Activated naive CD4-positive, alpha-beta T cell treated with anti-CD3 and anti-CD28 coated beads, Interleukin-2, amount 50 U/mL, for 24 hours (primary cell): ENCODE results near the gene ZFPM1.

ENCODE experiments used
- H3K27ac Mint-ChIP-seq: one replicate; pipeline ENCODE4 v1.8.0; 2021; ENCODE audit warnings: mild to moderate bottlenecking, mixed read lengths
- H3K27me3 Mint-ChIP-seq: one replicate; pipeline ENCODE4 v1.8.0; 2021; ENCODE audit warnings: mixed read lengths
- H3K36me3 Mint-ChIP-seq: one replicate; pipeline ENCODE4 v1.8.0; 2021; ENCODE audit warnings: mixed read lengths
- H3K4me1 Mint-ChIP-seq: one replicate; pipeline ENCODE4 v1.8.0; 2021; ENCODE audit warnings: mixed read lengths
- H3K4me3 Mint-ChIP-seq: one replicate; pipeline ENCODE4 v1.8.0; 2021; ENCODE audit warnings: mild to moderate bottlenecking, mixed read lengths
- H3K9me3 Mint-ChIP-seq: one replicate; pipeline ENCODE4 v1.8.0; 2021; ENCODE audit warnings: mixed read lengths

Gene ZFPM1

DNA sequence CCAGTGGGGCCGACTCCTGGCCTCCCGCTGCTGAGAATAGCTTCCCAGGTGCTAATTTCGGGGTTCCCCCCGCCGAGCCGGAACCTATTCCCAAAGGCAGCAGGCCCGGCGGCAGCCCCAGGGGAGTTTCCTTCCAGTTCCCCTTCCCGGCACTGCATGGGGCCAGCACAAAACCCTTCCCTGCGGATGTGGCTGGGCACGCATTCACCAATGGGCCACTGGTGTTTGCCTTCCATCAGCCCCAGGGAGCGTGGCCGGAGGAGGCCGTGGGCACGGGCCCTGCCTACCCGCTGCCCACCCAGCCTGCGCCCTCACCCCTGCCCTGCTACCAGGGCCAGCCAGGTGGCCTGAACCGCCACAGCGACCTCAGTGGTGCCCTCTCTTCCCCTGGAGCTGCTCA is 24.9 kb upstream of the ZFPM1 start:
- H3K27me3 Mint-ChIP-seq, result no peaks in the 10 kb centered on the region
- H3K4me3 Mint-ChIP-seq, result no peak overlapping the region
- H3K36me3 Mint-ChIP-seq, result no peaks in the 10 kb centered on the region

DNA sequence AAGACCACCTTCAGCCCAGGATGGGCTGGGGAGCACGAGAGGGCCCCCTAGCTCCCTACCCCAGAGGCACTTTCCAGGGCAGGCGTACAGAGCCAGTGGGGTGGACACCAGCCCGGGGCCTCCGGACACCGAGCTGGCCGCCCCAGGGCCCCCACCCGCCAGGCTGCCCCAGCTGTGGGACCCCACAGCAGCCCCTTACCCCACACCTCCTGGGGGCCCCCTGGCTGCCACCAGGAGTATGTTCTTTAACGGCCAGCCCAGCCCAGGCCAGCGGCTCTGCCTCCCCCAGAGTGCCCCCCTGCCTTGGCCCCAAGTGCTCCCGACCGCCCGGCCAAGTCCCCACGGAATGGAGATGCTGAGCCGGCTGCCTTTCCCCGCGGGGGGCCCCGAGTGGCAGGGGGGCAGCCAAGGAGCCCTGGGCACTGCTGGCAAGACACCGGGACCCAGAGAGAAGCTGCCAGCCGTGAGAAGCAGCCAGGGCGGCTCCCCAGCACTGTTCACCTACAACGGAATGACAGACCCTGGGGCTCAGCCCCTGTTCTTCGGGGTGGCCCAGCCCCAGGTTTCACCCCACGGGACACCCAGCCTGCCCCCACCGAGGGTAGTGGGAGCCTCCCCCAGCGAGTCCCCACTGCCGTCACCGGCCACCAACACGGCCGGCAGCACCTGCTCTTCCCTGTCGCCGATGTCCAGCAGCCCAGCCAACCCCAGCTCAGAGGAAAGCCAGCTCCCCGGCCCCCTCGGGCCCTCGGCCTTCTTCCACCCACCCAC is 24.3 kb upstream of the ZFPM1 start:
- Mint-ChIP-seq H3K4me3 (peak overlapping the region; percentile 33), H3K36me3 (no peaks in the 10 kb centered on the region), H3K27me3 (no peaks in the 10 kb centered on the region), H3K27ac (no peak overlapping the region), H3K9me3 (no peaks in the 10 kb centered on the region), H3K4me1 (peaks cover 7% of the 10 kb centered on the region)

More for the DNA sequence above, 24.9 kb upstream of the ZFPM1 start:
- Mint-ChIP-seq H3K27ac (no peak overlapping the region), H3K4me1 (peaks cover 7% of the 10 kb centered on the region), H3K9me3 (no peaks in the 10 kb centered on the region)

DNA sequence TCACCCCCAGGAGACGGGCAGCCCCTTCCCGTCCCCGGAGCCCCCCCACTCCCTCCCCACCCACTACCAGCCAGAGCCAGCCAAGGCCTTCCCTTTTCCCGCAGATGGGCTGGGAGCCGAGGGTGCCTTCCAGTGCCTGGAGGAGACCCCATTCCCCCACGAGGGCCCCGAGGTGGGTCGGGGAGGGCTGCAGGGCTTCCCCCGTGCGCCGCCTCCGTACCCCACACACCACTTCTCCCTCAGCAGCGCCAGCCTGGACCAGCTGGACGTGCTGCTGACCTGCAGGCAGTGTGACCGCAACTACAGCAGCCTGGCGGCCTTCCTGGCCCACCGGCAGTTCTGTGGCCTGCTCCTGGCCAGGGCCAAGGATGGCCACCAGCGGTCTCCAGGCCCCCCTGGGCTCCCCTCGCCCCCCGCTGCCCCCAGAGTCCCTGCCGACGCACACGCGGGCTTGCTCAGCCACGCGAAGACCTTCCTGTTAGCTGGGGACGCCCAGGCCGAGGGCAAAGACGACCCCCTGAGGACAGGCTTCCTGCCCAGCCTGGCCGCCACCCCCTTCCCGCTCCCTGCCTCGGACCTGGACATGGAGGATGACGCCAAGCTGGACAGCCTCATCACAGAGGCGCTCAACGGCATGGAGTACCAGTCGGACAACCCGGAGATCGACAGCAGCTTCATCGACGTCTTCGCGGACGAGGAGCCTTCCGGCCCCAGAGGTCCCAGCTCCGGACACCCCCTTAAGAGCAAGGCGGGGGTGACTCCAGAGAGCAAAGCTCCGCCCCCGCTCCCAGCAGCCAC is 23.5 kb upstream of the ZFPM1 start:
- H3K27ac Mint-ChIP-seq, result no peak overlapping the region
- H3K4me3 Mint-ChIP-seq, result peak overlapping the region; percentile 64
- H3K9me3 Mint-ChIP-seq, result no peaks in the 10 kb centered on the region
- H3K27me3 Mint-ChIP-seq, result no peaks in the 10 kb centered on the region
- peaks cover 7% of the 10 kb centered on the region for H3K4me1 Mint-ChIP-seq
- H3K36me3 Mint-ChIP-seq, result no peaks in the 10 kb centered on the region

DNA sequence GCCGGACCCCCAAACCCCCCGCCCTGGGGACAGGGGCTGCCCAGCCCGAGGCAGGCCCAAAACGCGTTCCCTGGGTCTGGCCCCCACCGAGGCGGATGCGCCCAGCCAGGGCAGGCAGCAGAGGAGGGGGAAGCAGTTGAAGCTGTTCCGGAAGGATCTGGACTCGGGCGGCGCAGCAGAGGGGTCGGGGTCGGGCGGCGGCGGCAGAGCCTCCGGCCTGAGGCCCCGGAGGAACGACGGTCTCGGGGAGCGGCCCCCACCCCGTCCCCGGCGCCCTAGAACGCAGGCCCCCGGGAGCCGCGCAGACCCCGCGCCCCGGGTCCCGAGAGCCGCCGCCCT is 22.9 kb upstream of the ZFPM1 start:
- H3K27ac Mint-ChIP-seq, result no peak overlapping the region
- H3K27me3 Mint-ChIP-seq, result no peaks in the 10 kb centered on the region
- peak overlapping the region; percentile 64 for H3K4me3 Mint-ChIP-seq
- peaks cover 3% of the 10 kb centered on the region for H3K4me1 Mint-ChIP-seq
- H3K36me3 Mint-ChIP-seq, result no peaks in the 10 kb centered on the region
- no peaks in the 10 kb centered on the region for H3K9me3 Mint-ChIP-seq

DNA sequence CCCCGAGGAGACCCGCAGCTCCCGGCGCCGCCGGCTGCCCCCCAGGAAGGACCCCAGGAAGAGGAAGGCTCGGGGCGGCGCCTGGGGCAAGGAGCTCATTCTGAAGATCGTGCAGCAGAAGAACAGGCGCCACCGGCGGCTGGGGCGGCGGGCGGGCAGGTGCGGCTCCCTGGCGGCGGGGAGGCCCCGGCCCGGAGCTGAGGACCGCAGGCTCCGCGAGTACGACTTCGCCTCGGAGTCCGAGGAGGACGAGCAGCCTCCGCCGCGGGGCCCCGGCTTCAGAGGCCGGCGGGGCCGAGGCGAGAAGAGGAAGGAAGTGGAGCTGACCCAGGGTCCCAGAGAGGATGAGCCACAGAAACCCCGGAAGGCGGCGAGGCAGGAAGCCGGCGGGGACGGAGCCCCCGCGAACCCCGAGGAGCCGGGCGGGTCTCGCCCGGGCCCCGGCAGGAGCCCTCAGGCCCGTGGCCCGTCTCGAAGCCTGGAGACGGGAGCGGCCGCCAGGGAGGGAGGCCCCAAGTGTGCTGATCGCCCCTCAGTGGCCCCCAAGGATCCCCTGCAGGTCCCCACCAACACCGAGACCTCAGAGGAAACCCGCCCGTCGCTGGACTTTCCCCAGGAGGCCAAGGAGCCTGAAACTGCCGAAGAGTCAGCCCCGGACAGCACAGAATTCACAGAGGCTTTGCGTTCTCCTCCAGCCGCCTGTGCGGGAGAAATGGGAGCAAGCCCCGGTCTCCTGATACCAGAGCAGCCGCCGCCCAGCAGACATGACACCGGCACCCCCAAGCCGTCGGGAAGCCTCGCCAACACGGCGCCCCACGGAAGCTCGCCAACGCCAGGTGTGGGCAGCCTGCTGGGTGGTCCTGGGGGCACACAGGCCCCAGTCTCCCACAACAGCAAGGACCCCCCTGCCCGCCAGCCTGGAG is 22.3 kb upstream of the ZFPM1 start:
- H3K36me3 Mint-ChIP-seq, result no peaks in the 10 kb centered on the region
- H3K27me3 Mint-ChIP-seq, result no peaks in the 10 kb centered on the region
- peak overlapping the region; percentile 12 for H3K27ac Mint-ChIP-seq
- no peaks in the 10 kb centered on the region for H3K4me1 Mint-ChIP-seq
- H3K9me3 Mint-ChIP-seq, result no peaks in the 10 kb centered on the region
- H3K4me3 Mint-ChIP-seq, result peak overlapping the region; percentile 64

DNA sequence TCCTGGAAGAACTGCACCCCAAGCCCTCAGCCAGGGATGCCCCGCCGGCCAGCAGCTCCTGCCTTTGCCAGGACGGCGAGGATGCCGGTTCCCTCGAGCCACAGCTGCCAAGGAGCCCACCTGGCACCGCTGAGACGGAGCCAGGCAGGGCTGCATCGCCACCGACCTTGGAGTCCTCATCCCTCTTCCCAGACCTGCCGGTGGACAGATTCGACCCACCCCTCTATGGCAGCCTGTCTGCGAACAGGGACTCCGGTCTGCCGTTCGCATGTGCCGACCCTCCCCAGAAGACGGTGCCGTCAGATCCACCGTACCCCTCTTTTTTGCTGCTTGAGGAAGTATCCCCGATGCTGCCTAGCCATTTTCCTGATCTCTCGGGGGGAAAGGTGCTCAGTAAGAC is 21.4 kb upstream of the ZFPM1 start:
- Mint-ChIP-seq H3K4me3 (peak overlapping the region; percentile 60), H3K9me3 (no peaks in the 10 kb centered on the region), H3K36me3 (no peaks in the 10 kb centered on the region), H3K27ac (no peak overlapping the region), H3K27me3 (no peaks in the 10 kb centered on the region), H3K4me1 (no peaks in the 10 kb centered on the region)

DNA sequence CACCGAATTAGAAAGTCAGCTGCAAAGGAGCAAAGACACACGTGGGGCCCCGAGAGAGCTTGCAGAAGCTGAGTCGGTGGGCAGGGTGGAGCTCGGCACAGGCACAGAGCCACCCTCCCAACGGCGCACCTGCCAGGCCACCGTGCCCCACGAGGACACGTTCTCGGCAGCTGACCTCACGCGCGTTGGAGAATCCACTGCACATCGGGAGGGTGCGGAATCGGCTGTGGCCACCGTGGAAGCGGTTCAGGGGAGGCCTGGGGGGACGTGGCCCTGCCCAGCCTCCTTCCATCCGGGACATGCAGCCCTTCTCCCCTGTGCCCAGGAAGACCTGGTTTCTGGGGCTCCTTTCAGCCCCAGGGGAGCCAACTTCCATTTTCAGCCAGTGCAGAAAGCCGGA is 20.9 kb upstream of the ZFPM1 start:
- H3K4me1 Mint-ChIP-seq, result no peaks in the 10 kb centered on the region
- no peaks in the 10 kb centered on the region for H3K9me3 Mint-ChIP-seq
- H3K4me3 Mint-ChIP-seq, result no peak overlapping the region
- no peak overlapping the region for H3K27ac Mint-ChIP-seq
- H3K36me3 Mint-ChIP-seq, result no peaks in the 10 kb centered on the region
- H3K27me3 Mint-ChIP-seq, result no peaks in the 10 kb centered on the region

DNA sequence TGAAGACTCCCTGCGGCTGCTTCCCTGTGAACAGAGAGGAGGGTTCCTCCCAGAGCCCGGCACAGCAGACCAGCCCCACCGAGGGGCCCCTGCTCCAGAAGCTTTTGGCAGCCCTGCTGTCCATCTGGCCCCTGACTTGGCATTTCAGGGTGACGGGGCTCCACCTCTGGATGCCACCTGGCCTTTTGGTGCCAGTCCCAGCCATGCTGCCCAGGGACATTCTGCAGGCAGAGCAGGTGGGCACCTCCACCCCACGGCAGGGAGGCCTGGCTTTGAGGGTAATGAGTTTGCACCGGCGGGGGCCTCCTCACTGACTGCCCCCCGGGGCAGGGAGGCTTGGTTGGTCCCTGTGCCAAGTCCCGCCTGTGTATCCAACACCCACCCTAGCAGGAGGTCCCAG is 20.3 kb upstream of the ZFPM1 start:
- no peaks in the 10 kb centered on the region for H3K27me3 Mint-ChIP-seq
- H3K9me3 Mint-ChIP-seq, result no peaks in the 10 kb centered on the region
- no peak overlapping the region for H3K4me3 Mint-ChIP-seq
- no peaks in the 10 kb centered on the region for H3K36me3 Mint-ChIP-seq
- no peaks in the 10 kb centered on the region for H3K4me1 Mint-ChIP-seq
- no peak overlapping the region for H3K27ac Mint-ChIP-seq

DNA sequence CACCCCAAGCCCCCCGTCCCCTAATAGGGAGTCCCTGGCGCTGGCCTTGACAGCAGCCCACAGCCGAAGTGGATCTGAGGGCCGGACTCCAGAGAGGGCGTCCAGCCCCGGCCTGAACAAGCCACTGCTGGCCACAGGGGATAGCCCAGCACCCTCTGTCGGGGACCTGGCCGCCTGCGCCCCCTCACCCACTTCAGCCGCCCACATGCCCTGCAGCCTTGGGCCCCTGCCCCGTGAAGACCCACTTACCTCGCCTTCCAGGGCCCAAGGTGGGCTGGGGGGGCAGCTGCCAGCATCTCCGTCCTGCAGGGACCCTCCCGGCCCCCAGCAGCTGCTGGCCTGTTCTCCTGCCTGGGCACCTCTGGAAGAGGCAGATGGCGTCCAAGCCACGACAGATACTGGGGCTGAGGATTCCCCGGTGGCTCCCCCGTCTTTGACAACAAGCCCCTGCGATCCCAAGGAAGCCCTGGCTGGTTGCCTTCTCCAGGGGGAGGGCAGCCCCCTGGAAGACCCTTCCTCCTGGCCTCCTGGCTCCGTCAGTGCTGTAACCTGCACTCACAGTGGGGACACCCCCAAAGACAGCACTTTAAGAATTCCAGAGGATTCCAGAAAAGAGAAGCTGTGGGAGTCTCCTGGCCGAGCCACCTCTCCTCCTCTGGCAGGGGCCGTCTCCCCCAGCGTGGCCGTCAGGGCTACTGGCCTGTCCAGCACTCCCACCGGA is 19.3 kb upstream of the ZFPM1 start:
- Mint-ChIP-seq H3K9me3 (no peaks in the 10 kb centered on the region), H3K27ac (no peak overlapping the region), H3K4me1 (no peaks in the 10 kb centered on the region), H3K27me3 (no peaks in the 10 kb centered on the region), H3K4me3 (no peak overlapping the region), H3K36me3 (no peaks in the 10 kb centered on the region)

DNA sequence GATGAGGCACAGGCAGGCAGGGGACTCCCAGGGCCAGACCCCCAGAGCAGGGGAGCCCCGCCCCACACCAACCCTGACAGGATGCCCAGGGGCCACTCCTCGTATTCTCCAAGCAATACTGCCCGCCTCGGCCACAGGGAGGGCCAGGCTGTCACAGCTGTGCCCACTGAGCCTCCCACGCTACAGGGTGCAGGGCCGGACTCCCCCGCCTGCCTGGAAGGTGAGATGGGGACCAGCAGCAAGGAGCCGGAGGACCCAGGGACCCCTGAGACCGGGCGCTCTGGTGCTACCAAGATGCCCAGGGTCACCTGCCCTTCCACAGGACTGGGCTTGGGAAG is 18.8 kb upstream of the ZFPM1 start:
- Mint-ChIP-seq H3K4me1 (no peaks in the 10 kb centered on the region), H3K9me3 (no peaks in the 10 kb centered on the region), H3K27me3 (no peaks in the 10 kb centered on the region)

DNA sequence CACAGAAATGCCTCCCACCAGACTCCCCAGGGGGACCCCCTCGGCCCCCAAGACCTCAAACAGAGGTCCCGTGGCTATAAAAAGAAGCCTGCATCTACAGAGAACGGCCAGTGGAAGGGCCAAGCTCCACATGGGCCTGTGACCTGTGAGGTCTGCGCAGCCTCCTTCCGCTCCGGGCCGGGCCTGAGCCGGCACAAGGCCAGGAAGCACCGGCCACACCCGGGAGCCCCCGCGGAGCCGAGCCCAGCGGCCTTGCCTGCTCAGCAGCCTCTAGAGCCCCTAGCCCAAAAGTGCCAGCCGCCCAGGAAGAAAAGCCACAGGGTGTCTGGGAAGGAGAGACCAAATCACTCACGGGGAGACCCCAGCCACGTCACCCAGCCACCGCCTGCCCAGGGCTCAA is 18.3 kb upstream of the ZFPM1 start:
- Mint-ChIP-seq H3K36me3 (no peaks in the 10 kb centered on the region), H3K27ac (no peak overlapping the region)

More for the DNA sequence above, 18.8 kb upstream of the ZFPM1 start:
- Mint-ChIP-seq H3K27ac (no peak overlapping the region), H3K36me3 (no peaks in the 10 kb centered on the region), H3K4me3 (no peak overlapping the region)

DNA sequence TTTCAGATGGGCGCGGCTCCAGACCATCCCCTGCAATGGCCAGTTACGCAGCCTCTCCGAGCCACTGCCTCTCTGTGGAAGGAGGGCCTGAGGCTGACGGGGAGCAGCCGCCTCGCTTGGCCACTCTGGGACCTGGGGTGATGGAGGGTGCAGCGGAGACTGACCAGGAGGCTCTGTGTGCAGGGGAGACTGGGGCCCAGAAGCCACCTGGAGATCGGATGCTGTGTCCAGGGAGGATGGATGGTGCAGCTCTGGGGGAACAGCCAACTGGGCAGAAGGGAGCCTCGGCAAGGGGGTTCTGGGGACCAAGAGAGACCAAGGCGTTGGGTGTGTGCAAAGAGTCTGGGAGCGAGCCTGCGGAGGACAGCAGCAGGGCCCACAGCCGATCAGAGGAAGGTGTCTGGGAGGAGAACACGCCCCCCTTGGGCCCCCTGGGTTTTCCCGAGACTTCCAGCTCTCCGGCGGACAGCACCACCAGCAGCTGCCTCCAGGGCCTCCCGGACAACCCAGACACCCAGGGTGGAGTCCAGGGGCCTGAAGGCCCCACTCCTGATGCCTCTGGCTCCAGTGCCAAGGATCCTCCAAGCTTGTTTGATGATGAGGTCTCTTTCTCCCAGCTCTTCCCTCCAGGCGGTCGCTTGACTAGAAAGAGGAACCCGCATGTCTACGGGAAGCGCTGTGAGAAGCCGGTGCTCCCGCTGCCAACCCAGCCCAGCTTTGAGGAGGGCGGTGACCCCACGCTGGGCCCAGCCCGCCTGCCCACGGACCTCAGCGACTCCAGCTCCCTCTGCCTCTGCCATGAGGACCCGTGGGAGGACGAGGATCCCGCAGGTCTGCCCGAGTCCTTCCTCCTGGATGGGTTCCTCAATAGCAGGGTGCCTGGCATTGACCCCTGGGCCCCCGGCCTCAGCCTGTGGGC is 17.4 kb upstream of the ZFPM1 start:
- Mint-ChIP-seq H3K9me3 (no peaks in the 10 kb centered on the region), H3K27ac (no peak overlapping the region), H3K27me3 (no peaks in the 10 kb centered on the region), H3K4me1 (no peaks in the 10 kb centered on the region), H3K36me3 (no peaks in the 10 kb centered on the region), H3K4me3 (no peak overlapping the region)

More for the DNA sequence above, 18.3 kb upstream of the ZFPM1 start:
- Mint-ChIP-seq H3K4me3 (no peak overlapping the region), H3K9me3 (no peaks in the 10 kb centered on the region), H3K4me1 (no peaks in the 10 kb centered on the region), H3K27me3 (no peaks in the 10 kb centered on the region)

DNA sequence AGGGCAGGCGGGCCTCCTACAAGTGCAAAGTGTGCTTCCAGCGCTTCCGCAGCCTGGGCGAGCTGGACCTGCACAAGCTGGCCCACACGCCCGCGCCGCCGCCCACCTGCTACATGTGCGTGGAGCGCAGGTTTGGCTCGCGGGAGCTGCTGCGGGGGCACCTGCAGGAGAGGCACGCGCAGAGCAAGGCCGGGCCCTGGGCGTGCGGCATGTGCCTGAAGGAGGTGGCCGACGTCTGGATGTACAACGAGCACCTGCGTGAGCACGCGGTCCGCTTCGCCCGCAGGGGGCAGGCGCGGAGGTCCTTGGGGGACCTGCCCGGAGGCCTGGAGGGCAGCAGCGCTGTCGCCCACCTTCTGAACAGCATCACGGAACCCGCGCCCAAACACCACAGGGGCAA is 16.3 kb upstream of the ZFPM1 start:
- no peaks in the 10 kb centered on the region for H3K9me3 Mint-ChIP-seq
- no peaks in the 10 kb centered on the region for H3K4me1 Mint-ChIP-seq
- H3K27ac Mint-ChIP-seq, result no peak overlapping the region
- H3K27me3 Mint-ChIP-seq, result no peaks in the 10 kb centered on the region
- no peaks in the 10 kb centered on the region for H3K36me3 Mint-ChIP-seq
- H3K4me3 Mint-ChIP-seq, result no peak overlapping the region

DNA sequence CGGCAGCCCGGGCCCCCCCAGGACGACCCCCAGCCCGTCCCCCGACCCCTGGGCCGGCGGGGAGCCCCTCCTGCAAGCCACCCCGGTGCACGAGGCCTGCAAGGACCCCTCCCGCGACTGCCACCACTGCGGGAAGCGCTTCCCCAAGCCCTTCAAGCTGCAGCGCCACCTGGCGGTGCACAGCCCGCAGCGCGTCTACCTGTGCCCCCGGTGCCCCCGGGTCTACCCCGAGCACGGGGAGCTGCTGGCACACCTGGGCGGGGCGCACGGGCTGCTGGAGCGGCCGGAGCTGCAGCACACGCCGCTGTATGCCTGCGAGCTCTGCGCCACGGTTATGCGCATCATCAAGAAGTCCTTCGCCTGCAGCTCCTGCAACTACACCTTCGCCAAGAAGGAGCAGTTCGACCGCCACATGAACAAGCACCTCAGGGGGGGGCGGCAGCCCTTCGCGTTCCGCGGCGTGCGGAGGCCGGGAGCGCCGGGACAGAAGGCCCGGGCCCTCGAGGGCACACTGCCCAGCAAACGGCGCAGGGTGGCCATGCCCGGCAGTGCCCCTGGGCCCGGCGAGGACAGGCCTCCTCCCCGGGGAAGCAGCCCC is 15.6 kb upstream of the ZFPM1 start:
- H3K9me3 Mint-ChIP-seq, result no peaks in the 10 kb centered on the region
- no peak overlapping the region for H3K27ac Mint-ChIP-seq
- H3K27me3 Mint-ChIP-seq, result no peaks in the 10 kb centered on the region
- H3K36me3 Mint-ChIP-seq, result no peaks in the 10 kb centered on the region
- no peak overlapping the region for H3K4me3 Mint-ChIP-seq
- H3K4me1 Mint-ChIP-seq, result no peaks in the 10 kb centered on the region
